ENCODE results near the gene NPDC1.
A peak's percentile ranks its signal among the peaks of the same experiment; 100 is the strongest.
"Not testable (repeated sequence)": the region's sequence is repeated elsewhere in the genome, so short reads cannot be mapped to it uniquely, and the experiment has no call there.

Gene NPDC1

GRCh38 chr9:137075275-137075775, 29.3 kb upstream of the NPDC1 start:
- no peak for DNase-seq (ENCODE audit: low read depth in 3 of 3)

GRCh38 chr9:137074657-137075274, 28.8 kb upstream of the NPDC1 start:
- DNase-seq (ENCODE audit: low read depth in 3 of 3), result no peak

- DNase-seq (ENCODE audit: low read depth in 3 of 3), result no peak
These were observed 28.0 kb upstream of the NPDC1 start for GRCh38 chr9:137073992-137074399.

- no peak for DNase-seq (ENCODE audit: low read depth in 3 of 3)
These were observed 25.3 kb upstream of the NPDC1 start for GRCh38 chr9:137071282-137071681.

- no peak for DNase-seq (ENCODE audit: low read depth in 3 of 3)
These were observed 24.9 kb upstream of the NPDC1 start for GRCh38 chr9:137070906-137071275.

GRCh38 chr9:137070201-137070905, 24.4 kb upstream of the NPDC1 start, which contains the start of gene SAPCD2:
Gene SAPCD2, minus strand, starts transcription at chr9:137070557. Its CDS starts 97 bp downstream, at chr9:137070460.
- peak; percentile 61 to 83 (median 68) for DNase-seq (ENCODE audit: low read depth in 3 of 3)

- no peak for DNase-seq (ENCODE audit: low read depth in 3 of 3)
These were observed 23.6 kb upstream of the NPDC1 start for GRCh38 chr9:137069508-137070091.

- DNase-seq (ENCODE audit: low read depth in 3 of 3), result no peak
These were observed 22.8 kb upstream of the NPDC1 start for GRCh38 chr9:137068539-137069507.

GRCh38 chr9:137067860-137068538, 22.0 kb upstream of the NPDC1 start:
- peak; percentile 70 to 83 (median 72) for DNase-seq (ENCODE audit: low read depth in 3 of 3)

- no peak for DNase-seq (ENCODE audit: low read depth in 3 of 3)
These were observed 20.3 kb upstream of the NPDC1 start for GRCh38 chr9:137066096-137066861.

- no peak for DNase-seq (ENCODE audit: low read depth in 3 of 3)
These were observed 19.5 kb upstream of the NPDC1 start for GRCh38 chr9:137065336-137065967.

- DNase-seq (ENCODE audit: low read depth in 3 of 3), result no peak
These were observed 18.8 kb upstream of the NPDC1 start for GRCh38 chr9:137064880-137065164.

GRCh38 chr9:137064027-137064879, 18.3 kb upstream of the NPDC1 start:
- peak in 1 of 3 experiments; percentile 63 for DNase-seq (ENCODE audit: low read depth in 3 of 3)

- DNase-seq (ENCODE audit: low read depth in 3 of 3), result no peak
These were observed 17.5 kb upstream of the NPDC1 start for GRCh38 chr9:137063311-137064026.

GRCh38 chr9:137062798-137063197, 16.8 kb upstream of the NPDC1 start:
- DNase-seq (ENCODE audit: low read depth in 3 of 3), result not testable (repeated sequence)

- DNase-seq (ENCODE audit: low read depth in 3 of 3), result no peak
These were observed 16.4 kb upstream of the NPDC1 start for GRCh38 chr9:137062384-137062783.

- no peak for DNase-seq (ENCODE audit: low read depth in 3 of 3)
These were observed 12.7 kb upstream of the NPDC1 start for GRCh38 chr9:137058521-137059234.

GRCh38 chr9:137057545-137057944, 11.6 kb upstream of the NPDC1 start:
- DNase-seq (ENCODE audit: low read depth in 3 of 3), result no peak

All from stimulated activated CD4-positive, alpha-beta T cell treated with anti-CD3 and anti-CD28 coated beads, TNF-alpha, amount 100 ng/mL, for 24 hours (primary cell).